Glutamatergic neuron (in vitro differentiated cells): Measurements from ENCODE around the gene NEURL1B. TPM values are rescaled to one million over a fixed set of nuclear protein-coding genes. Genes with fewer than 3 reads are reported as not detected.

Experiments used
- DNase-seq: peaks from one replicate; pipeline ENCODE4 v3.0.0; 2022
- H3K27ac Mint-ChIP-seq: one replicate; pipeline ENCODE4 v1.8.0; 2020; ENCODE audit warnings: mild to moderate bottlenecking, mixed read lengths, inconsistent platforms; ENCODE audit not compliant: unreplicated experiment
- H3K27me3 Mint-ChIP-seq: one replicate; pipeline ENCODE4 v1.8.0; 2020; ENCODE audit warnings: mild to moderate bottlenecking, moderate library complexity, mixed read lengths, inconsistent platforms; ENCODE audit not compliant: unreplicated experiment
- H3K36me3 Mint-ChIP-seq: one replicate; pipeline ENCODE4 v1.8.0; 2020; ENCODE audit warnings: mild to moderate bottlenecking, mixed read lengths, inconsistent platforms; ENCODE audit not compliant: unreplicated experiment
- H3K4me1 Mint-ChIP-seq: one replicate; pipeline ENCODE4 v1.8.0; 2020; ENCODE audit warnings: mild to moderate bottlenecking, low read depth, mixed read lengths, inconsistent platforms; ENCODE audit not compliant: unreplicated experiment
- H3K4me3 Mint-ChIP-seq: one replicate; pipeline ENCODE4 v1.8.0; 2020; ENCODE audit warnings: mild to moderate bottlenecking, mixed read lengths, inconsistent platforms; ENCODE audit not compliant: unreplicated experiment
- H3K9me3 Mint-ChIP-seq: one replicate; pipeline ENCODE4 v1.8.0; 2020; ENCODE audit warnings: mild to moderate bottlenecking, moderate library complexity, mixed read lengths, inconsistent platforms; ENCODE audit not compliant: unreplicated experiment
- total RNA-seq: library from RNA; stranded (reverse); fragmentation: NEBNext Ultra II Directional; extraction: Animal tissue kit (Norgen Biotek cat#: 25700); gene quantifications from one replicate; pipeline ENCODE4 v1.2.1, GENCODE V29; 2021; ENCODE audit not compliant: unreplicated experiment
- TF ChIP-seq, protein P1 (sequence below): fragments of 200-600 bp; sonication (generic); IDR thresholded peaks from one replicate; pipeline ENCODE4 v1.5.0; 2021; ENCODE audit not compliant: partially characterized antibody, unreplicated experiment

NEURL1B gene
- total RNA-seq, 1 donor from 2014 or later = 11.4 TPM

GRCh38 chr5:172725273-172725672 lies 84.2 kb downstream of the NEURL1B start:
- peaks cover 4% of the 10 kb centered on the region for H3K4me1 Mint-ChIP-seq
- no peak overlapping the region for H3K4me3 Mint-ChIP-seq
- no peak overlapping the region for H3K27ac Mint-ChIP-seq
- H3K27me3 Mint-ChIP-seq = no peaks in the 10 kb centered on the region
- no peak for DNase-seq
- H3K9me3 Mint-ChIP-seq = peaks cover 6% of the 10 kb centered on the region
- TF ChIP-seq, protein P1, sequence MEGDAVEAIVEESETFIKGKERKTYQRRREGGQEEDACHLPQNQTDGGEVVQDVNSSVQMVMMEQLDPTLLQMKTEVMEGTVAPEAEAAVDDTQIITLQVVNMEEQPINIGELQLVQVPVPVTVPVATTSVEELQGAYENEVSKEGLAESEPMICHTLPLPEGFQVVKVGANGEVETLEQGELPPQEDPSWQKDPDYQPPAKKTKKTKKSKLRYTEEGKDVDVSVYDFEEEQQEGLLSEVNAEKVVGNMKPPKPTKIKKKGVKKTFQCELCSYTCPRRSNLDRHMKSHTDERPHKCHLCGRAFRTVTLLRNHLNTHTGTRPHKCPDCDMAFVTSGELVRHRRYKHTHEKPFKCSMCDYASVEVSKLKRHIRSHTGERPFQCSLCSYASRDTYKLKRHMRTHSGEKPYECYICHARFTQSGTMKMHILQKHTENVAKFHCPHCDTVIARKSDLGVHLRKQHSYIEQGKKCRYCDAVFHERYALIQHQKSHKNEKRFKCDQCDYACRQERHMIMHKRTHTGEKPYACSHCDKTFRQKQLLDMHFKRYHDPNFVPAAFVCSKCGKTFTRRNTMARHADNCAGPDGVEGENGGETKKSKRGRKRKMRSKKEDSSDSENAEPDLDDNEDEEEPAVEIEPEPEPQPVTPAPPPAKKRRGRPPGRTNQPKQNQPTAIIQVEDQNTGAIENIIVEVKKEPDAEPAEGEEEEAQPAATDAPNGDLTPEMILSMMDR = no peak
- no peaks in the 10 kb centered on the region for H3K36me3 Mint-ChIP-seq

- H3K36me3 Mint-ChIP-seq = no peaks in the 10 kb centered on the region
- H3K9me3 Mint-ChIP-seq = peaks cover 6% of the 10 kb centered on the region
- no peak overlapping the region for H3K4me3 Mint-ChIP-seq
- no peak overlapping the region for H3K27ac Mint-ChIP-seq
- DNase-seq = no peak
- TF ChIP-seq, protein P1 = no peak
- no peaks in the 10 kb centered on the region for H3K27me3 Mint-ChIP-seq
- H3K4me1 Mint-ChIP-seq = peaks cover 4% of the 10 kb centered on the region
Measured at GRCh38 chr5:172725785-172726184, 84.7 kb downstream of the NEURL1B start.

- Mint-ChIP-seq H3K27ac (no peak overlapping the region), H3K27me3 (no peaks in the 10 kb centered on the region), H3K4me1 (peaks cover 4% of the 10 kb centered on the region), H3K9me3 (peaks cover 5% of the 10 kb centered on the region), H3K36me3 (no peaks in the 10 kb centered on the region), H3K4me3 (no peak overlapping the region)
- no peak for DNase-seq
- TF ChIP-seq, protein P1 = no peak
Measured at GRCh38 chr5:172726966-172727365, 85.9 kb downstream of the NEURL1B start.

DNA sequence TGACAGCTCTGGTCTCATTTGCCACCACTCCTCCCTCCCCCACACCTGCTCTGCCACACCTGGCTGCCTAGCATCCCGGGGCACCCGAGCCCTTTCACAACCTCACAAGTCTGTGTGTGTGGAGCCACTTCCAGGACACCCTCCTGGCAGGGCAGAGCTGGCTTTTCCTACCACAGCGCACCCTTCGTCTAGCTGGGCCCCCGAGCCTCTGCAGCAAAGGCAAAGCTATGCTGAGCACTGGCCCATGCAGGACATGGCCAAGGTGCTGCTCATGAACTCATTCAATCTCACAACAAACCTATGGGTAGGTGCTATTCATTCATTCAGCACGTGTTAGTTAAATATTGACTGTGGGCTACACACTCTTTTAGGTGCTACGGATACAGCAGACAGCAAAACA lies 86.5 kb downstream of the NEURL1B start:
- no peak overlapping the region for H3K4me3 Mint-ChIP-seq
- TF ChIP-seq, protein P1 = no peak
- no peaks in the 10 kb centered on the region for H3K27me3 Mint-ChIP-seq
- no peaks in the 10 kb centered on the region for H3K36me3 Mint-ChIP-seq
- H3K4me1 Mint-ChIP-seq = peaks cover under 1% of the 10 kb centered on the region
- peaks cover 5% of the 10 kb centered on the region for H3K9me3 Mint-ChIP-seq
- no peak overlapping the region for H3K27ac Mint-ChIP-seq
- DNase-seq = no peak

- H3K27ac Mint-ChIP-seq = no peak overlapping the region
- peaks cover 4% of the 10 kb centered on the region for H3K27me3 Mint-ChIP-seq
- H3K4me1 Mint-ChIP-seq = peaks cover 6% of the 10 kb centered on the region
- no peak overlapping the region for H3K4me3 Mint-ChIP-seq
- H3K36me3 Mint-ChIP-seq = no peaks in the 10 kb centered on the region
- peaks cover 5% of the 10 kb centered on the region for H3K9me3 Mint-ChIP-seq
- TF ChIP-seq, protein P1 = no peak
- DNase-seq = no peak
Measured at GRCh38 chr5:172728481-172729241, 87.6 kb downstream of the NEURL1B start.
